Measurements from ENCODE around the gene AUTS2.

The AUTS2 gene

GRCh38 chr7:69723663-69724062 is 125.4 kb downstream of the AUTS2 start:
- no peak for DNase-seq (ENCODE audit: low read depth)

DNA sequence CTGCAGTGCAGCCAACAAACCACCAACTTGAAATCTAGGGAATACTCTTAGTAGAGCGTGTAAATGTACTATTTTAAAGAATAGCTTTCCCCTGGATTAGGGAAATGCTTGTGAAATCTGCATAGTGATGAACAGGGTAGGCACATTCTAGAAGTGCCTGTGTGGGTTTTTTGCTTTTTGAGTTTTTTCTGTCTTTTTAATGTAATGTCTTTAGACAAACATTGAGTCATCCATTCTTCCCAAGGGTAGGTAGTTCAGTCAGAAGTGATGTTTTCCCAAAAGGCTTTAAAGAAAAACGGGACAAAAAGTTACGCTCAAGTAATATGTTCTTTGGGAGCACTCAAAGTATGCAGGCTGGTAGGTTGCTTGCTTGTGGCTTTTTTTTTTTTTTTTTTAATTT is 130.0 kb downstream of the AUTS2 start:
- no peak for DNase-seq (ENCODE audit: low read depth)

GRCh38 chr7:69732203-69732602 is 133.9 kb downstream of the AUTS2 start:
- no peak for DNase-seq (ENCODE audit: low read depth)

DNA sequence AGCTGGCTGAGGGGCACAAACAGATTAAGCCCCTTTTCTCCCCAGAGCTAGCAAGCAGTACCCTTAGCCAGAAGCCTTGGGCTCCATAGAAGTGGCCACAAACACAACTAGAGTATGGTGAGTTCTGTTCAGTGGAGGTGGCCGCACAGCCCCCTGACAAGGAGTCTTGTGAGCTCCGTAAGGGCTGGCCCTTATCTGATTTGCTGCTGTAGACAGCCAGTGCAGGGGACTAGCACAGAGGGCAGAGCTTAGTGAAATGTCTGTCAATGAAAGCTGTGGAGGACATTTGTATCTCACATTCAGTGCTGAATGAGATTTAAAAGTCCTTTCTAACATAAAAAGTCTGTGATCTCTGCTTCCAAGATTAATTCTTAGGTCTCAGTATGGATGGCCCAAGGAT is 137.3 kb downstream of the AUTS2 start:
- DNase-seq (ENCODE audit: low read depth): no peak

GRCh38 chr7:69736126-69736810 is 138.0 kb downstream of the AUTS2 start:
- DNase-seq (ENCODE audit: low read depth): no peak

DNA sequence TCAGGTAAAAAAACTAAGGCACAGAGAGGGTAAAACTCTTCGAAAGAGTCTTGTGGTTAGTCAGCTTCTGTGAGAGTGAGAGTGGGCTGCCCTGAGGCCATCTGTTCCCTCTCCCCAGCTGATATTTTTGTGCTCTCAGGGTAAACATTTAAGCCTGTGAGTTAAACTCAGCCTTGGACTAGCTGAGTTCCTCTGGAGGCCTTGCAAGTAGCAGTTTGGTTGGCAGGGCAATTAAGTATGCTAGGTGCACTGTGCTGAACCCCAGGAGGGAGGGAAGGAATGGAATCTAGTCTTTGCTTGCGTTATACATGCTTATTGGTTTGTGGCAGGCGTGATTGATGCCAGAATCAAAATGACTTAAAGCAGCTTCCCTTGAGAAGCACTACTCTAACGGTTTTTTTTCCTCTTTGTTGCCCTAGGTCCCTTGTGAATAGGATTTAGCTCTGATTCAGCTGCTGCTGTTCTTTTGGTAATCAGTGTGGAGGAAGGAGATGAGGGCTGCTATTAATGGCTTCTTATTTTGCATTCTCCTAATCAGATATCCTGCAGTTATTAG is 140.2 kb downstream of the AUTS2 start:
- no peak for DNase-seq (ENCODE audit: low read depth)

GRCh38 chr7:69739190-69739589 is 140.9 kb downstream of the AUTS2 start:
- DNase-seq (ENCODE audit: low read depth): peak; percentile 7

GRCh38 chr7:69739931-69740431 is 141.7 kb downstream of the AUTS2 start:
- no peak for DNase-seq (ENCODE audit: low read depth)

GRCh38 chr7:69742237-69742636 is 144.0 kb downstream of the AUTS2 start:
- no peak for DNase-seq (ENCODE audit: low read depth)

- no peak for DNase-seq (ENCODE audit: low read depth)
These were observed 145.2 kb downstream of the AUTS2 start for GRCh38 chr7:69743436-69743835.

- no peak for DNase-seq (ENCODE audit: low read depth)
These were observed 145.8 kb downstream of the AUTS2 start for GRCh38 chr7:69744026-69744425.

GRCh38 chr7:69746383-69746782 is 148.1 kb downstream of the AUTS2 start:
- DNase-seq (ENCODE audit: low read depth): no peak

GRCh38 chr7:69747144-69747543 is 148.9 kb downstream of the AUTS2 start:
- DNase-seq (ENCODE audit: low read depth): no peak

DNA sequence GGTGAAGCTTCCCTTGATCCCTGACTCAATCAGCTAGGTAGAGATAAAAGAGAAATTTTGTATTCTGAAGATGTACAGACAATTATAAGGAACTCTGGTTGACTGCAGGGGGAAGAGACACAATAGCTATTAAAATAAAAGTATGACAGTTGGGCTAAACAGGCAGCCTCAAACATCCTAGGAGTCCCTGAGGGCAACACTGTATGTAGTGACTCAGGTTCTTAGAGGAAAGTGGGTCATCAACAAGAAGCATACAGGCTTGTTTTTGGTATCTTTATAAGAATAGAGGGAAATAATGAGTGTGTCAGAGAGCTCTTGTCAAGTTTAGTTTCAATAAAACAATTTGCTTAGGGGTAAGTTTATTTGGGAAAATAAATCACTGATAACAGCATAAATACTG is 150.3 kb downstream of the AUTS2 start:
- no peak for DNase-seq (ENCODE audit: low read depth)

- no peak for DNase-seq (ENCODE audit: low read depth)
These were observed 151.2 kb downstream of the AUTS2 start for GRCh38 chr7:69749372-69749979.

DNA sequence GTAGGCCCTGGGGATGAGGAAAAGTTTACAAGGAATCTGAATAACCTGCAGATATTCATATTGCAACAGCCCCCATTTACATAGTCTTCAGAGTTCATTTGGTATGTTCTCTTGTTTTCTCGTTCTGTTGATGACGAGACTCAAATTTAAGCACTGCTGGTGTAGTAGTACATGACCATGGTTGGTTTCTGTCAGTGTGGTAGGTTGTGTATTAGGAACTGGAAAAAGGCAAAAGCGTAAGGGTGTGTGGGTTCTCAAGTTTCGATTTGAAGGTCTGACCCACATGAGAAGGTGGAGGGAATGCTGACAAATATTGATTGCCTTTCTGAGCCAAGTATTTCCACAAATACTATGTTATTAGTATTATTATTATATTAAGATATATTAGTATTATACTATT is 151.7 kb downstream of the AUTS2 start:
- no peak for DNase-seq (ENCODE audit: low read depth)

DNA sequence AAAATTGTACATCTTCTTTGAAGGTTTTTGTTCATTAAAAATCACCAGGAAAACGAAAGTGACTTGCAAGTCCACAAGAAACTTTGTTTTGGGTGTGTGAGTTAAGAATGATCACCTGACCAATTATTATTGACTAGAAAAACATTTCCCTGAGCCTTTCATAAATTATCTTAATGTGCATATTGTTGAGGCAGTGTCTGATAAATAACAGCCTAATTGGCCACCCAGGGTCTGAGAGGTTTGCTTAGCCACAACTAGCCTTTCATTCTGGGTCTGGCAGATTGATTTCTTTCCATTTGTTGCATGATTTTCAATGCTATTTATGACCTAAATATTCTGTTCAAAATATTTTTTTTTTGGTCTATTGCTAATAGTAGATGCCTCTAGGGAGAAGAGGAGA is 152.8 kb downstream of the AUTS2 start:
- no peak for DNase-seq (ENCODE audit: low read depth)

DNA sequence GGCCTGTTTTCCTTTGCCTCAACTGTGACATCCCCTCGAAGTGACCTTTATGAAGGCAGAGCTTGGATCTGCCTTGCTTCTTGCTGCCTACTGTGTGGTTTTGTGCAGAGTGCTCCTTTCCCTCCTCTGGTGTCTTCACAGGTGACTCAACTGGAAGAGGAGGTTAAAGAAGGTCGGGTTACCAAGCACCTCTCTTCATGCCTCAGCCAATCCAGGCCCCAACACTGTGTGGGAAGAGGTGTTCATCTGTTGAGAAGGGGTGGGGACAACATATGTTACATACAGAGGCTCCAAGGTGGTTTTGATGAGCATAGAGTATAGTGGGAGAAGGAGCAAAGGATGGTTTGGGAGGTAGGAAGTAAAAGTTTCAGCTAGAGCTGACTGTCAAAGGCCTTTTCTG is 155.7 kb downstream of the AUTS2 start:
- no peak for DNase-seq (ENCODE audit: low read depth)

GRCh38 chr7:69754476-69754875 is 156.2 kb downstream of the AUTS2 start:
- DNase-seq (ENCODE audit: low read depth): no peak

GRCh38 chr7:69756235-69756634 is 158.0 kb downstream of the AUTS2 start:
- DNase-seq (ENCODE audit: low read depth): no peak

DNA sequence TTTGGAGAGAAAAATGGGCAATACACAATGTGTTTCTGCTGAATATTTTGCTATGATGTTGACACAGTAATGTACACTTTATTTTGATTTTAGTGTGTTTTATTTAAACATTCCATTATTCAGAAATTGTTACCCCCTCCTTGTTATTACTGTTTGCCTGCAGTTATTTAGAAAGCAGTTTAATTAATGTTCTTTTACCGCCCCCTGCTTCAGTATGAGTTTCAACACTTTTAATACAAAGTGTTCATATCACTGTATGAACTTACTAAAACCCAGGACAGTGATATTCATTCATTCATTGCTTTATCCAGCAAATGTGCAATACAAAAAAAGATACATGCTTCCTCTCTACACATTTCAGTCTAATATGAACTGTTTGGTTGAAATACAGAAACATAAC is 159.3 kb downstream of the AUTS2 start:
- DNase-seq (ENCODE audit: low read depth): no peak

DNA sequence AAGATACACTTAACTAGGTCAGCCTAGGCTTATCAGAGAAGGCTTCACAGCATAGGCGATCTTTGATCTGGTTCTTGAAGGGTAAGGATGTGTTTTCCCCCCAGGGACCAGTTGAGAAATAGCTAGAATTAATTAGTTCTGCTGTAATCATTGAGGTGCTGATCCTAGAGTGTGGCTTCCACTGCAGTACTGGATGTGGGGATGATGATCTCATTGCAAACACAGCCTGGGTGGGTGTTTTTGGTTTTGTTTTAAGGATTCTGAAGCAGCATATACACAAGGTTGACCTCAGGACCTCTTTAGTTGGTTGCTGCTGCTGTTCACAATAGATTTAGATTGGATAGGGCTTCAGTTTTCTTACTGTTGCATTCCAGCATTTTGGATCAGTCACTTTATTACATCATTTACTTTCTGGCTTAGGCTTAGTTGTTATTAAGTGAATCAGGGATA is 159.7 kb downstream of the AUTS2 start:
- DNase-seq (ENCODE audit: low read depth): no peak

DNA sequence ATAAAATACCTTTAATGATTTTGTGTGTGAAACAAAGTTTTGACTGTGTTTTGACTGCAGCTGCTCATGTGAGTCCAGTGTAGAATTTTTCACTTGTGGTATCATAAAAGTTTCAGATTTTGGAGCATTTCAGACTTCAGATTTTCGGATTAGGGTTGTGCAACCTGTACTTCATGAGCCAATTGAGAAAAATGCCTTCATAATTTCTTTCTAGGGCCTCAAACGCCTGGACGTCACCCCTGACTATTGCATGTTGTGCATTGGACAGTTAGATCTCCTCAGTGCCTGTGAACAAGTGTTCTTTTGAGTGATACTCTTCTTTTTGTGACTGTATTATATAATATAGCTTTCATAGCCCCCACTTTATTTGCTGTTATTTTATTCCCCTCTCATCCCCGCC is 161.1 kb downstream of the AUTS2 start:
- no peak for DNase-seq (ENCODE audit: low read depth)
